ENCODE data around the gene ZFAND3.

DNA sequence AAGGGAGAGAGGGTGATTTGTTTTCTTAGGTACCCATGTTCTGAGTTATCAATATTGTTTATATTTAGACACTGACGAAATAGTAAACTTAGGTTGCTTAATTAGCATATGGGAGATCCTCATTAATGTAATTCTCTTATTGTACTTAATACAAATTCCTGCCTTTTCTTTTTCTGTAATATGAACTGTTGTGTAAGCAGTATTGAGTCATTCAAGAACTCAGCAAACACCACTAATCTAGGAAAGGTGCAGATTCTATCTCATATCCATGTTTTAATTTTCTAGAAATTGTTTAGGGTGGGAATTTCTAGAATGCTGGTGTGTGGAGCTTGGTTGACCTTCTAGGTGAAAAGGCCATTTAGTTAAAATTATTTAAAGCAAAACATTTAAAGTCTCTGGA lies 216.0 kb downstream of the ZFAND3 start:
- TF ChIP-seq, protein P1, sequence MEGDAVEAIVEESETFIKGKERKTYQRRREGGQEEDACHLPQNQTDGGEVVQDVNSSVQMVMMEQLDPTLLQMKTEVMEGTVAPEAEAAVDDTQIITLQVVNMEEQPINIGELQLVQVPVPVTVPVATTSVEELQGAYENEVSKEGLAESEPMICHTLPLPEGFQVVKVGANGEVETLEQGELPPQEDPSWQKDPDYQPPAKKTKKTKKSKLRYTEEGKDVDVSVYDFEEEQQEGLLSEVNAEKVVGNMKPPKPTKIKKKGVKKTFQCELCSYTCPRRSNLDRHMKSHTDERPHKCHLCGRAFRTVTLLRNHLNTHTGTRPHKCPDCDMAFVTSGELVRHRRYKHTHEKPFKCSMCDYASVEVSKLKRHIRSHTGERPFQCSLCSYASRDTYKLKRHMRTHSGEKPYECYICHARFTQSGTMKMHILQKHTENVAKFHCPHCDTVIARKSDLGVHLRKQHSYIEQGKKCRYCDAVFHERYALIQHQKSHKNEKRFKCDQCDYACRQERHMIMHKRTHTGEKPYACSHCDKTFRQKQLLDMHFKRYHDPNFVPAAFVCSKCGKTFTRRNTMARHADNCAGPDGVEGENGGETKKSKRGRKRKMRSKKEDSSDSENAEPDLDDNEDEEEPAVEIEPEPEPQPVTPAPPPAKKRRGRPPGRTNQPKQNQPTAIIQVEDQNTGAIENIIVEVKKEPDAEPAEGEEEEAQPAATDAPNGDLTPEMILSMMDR (IDR thresholded peaks at IDR 0.05) = no peak
- TF ChIP-seq JUN (IDR thresholded peaks at IDR 0.05) (no peak), HOXB13 (CRISPR knock-in tag; IDR thresholded peaks at IDR 0.05; ENCODE audit: low read depth) (no peak), KDM1A (IDR thresholded peaks at IDR 0.05; ENCODE audit: low read depth) (no peak), EP300 (IDR thresholded peaks at IDR 0.05) (no peak), POLR2A (IDR thresholded peaks at IDR 0.05; ENCODE audit: low read length) (no peak), ZNF302 (CRISPR knock-in tag; IDR thresholded peaks at IDR 0.05) (no peak), SREBF2 (IDR thresholded peaks at IDR 0.05) (no peak), SMC3 (IDR thresholded peaks at IDR 0.05) (no peak), RFX5 (IDR thresholded peaks at IDR 0.05) (no peak), RAD21 (conservative IDR thresholded peaks at IDR 0.05 in 1 of 2, IDR thresholded peaks at IDR 0.05 in 1 of 2) (no peak), HDAC2 (IDR thresholded peaks at IDR 0.05) (no peak)
- TF ChIP-seq, protein P2, sequence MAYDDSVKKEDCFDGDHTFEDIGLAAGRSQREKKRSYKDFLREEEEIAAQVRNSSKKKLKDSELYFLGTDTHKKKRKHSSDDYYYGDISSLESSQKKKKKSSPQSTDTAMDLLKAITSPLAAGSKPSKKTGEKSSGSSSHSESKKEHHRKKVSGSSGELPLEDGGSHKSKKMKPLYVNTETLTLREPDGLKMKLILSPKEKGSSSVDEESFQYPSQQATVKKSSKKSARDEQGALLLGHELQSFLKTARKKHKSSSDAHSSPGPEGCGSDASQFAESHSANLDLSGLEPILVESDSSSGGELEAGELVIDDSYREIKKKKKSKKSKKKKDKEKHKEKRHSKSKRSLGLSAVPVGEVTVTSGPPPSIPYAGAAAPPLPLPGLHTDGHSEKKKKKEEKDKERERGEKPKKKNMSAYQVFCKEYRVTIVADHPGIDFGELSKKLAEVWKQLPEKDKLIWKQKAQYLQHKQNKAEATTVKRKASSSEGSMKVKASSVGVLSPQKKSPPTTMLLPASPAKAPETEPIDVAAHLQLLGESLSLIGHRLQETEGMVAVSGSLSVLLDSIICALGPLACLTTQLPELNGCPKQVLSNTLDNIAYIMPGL (CRISPR knock-in tag; IDR thresholded peaks at IDR 0.05; ENCODE audit: borderline replicate concordance) = no peak

Measured in A549 (cell line).